ENCODE results near the gene TAX1BP1. TPM values are rescaled to one million over a fixed set of nuclear protein-coding genes. Genes with fewer than 3 reads are reported as not detected.

The TAX1BP1 gene
- polyA plus RNA-seq, 1 donor, result 132 TPM

- no peak for DNase-seq
These were observed 136.8 kb downstream of the TAX1BP1 start for GRCh38 chr7:27876756-27877155.

Other genes with a start within 250 kb of the TAX1BP1 start
- 90.5 TPM for gene HIBADH, start 77.3 kb upstream of the TAX1BP1 start, polyA plus RNA-seq (ENCODE audit: insufficient read length)